NCI-H345 (cell line): Measurements from ENCODE around the gene MACC1.
"Not testable (repeated sequence)": the region's sequence is repeated elsewhere in the genome, so short reads cannot be mapped to it uniquely, and the experiment has no call there.

ENCODE experiments used
- DNase-seq: peaks from one replicate; lab custom pipeline; 2025; lab: John Stamatoyannopoulos, UW

The MACC1 gene

DNA sequence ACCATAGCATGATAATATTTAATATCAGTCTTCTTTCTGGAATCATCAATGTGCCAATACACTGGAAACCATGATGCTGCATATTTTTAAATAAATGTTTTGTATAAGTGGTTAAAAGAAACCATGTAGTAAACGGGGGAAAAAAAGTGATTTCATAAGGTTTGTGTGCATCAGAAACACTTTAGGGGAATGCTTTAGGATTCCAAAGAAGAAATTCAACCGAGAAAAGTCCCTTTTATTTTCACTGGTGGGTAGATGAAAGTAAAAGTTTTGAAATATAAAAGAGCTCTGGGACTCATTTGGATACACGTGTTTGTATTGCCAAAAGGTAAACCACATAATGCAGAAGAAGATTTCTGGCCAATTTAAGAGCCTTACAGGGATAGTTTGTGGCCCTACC lies 11.9 kb upstream of the MACC1 start:
- DNase-seq, result no peak

DNA sequence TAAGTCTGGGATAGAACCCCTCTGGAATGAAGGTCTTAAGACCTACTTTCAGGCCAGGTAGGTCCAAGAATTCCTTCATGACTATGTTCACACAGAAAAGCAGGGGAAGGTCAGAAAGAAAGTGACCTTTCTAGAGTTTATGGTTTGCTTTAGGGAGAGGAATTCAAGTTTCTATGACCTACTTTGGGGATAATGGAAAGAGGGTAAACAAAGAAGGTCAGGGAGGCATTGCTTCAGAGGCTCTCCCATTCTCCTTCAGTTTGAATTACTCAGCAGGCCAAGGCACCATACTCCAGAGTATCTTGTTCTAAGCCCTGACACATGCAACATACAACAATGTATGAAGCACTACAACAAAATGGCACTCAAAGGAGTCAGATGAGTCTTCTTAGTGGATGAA lies 11.5 kb upstream of the MACC1 start:
- DNase-seq, result no peak

- no peak for DNase-seq
Measured at GRCh38 chr7:20227291-20227795, 10.2 kb upstream of the MACC1 start.

- DNase-seq, result peak; percentile 50
Measured at GRCh38 chr7:20226860-20227259, 9.7 kb upstream of the MACC1 start.

DNA sequence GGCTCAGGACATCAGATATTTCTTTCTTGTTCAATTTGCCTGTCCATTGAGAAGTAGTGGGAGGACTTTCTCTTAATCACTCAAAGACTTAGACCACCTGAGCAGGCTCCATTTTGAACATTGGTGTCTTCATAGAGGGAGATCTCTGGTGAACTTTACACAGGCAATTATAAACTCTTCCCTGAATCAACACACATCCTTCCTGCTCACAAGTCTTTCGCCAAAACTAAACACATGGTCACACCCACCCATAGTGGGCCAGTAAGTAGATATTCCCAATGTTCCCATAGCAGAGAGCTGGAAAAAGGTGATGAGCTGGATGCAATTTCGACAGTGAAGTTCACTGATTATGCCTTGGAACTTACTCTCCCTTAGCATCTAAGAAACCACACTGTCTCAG lies 8.2 kb upstream of the MACC1 start:
- DNase-seq, result no peak

- DNase-seq, result no peak
Measured at GRCh38 chr7:20224025-20224424, 6.8 kb upstream of the MACC1 start.

DNA sequence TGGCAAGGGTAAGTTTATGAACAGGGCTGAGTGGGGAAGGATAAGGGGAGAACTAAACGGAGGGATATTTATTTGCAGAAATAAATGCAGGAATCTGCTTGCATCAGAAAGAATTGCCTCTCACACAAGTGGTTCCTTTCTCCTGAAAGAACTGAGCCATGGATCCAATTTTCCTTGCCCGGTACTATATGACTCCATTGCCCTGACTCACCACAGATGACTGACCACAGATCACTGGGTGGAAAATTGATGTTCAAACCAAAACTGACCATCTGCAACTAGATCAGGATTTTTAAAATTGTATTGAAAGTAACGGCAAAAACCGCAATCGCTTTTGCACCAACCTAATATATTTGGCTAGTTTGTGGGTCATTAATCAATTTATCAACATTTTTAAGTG lies 6.2 kb upstream of the MACC1 start:
- no peak for DNase-seq

DNA sequence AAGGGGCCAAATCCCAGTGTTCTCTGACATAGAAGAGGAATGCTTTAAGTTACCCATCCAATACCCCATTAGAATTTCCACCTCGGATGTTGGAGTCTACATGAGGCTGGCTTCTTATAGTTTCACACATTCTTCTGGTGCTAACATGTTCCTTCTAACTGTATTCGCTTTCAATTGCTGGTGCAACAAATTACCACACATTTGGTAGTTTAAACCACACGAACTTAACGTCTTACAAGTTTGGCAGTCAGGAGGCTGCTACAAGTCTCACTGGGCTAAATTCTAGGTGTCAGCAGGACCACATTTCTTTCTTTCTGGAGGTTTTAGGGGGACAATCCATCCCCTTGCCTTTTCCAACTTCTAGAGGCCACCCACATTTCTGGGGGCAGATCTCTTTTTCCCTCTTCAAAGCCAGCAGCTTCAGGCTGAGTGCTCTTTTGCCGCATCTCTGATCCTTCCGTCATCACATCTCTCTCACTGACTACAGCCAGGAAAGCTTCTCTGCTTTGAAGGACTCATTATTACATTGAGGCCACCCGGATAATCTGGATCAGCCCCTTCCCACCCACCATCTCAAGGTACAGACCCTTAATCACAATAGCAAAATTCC lies 5.1 kb upstream of the MACC1 start:
- DNase-seq, result no peak

DNA sequence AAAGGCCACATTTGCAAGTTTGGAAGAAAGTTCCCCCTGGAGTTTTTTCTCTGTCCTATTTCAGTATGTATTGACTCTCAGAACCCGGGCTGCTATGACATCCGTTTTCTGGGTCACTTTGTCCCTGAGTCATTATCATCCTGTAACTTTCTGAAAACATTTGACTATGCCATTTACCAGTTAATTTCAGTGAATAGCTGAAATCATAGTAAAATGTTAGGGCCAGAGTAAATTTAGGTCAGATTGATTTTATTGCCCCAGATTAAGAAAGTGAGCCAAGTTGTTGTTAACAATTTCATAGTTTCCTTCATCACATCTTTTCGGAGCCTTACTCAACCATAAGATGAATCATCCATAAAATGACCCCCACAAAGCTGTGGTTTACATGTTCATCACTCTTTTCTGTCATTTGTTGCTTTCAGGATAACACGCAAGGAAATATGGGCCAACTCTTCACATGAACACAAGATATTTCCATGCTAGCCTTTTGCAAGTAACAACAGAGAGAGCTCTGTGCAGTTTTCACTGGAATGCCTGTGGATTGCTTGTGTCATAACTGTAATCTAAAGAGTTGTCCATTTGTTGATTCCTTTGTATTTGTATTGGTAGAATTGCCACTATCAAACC lies 3.9 kb upstream of the MACC1 start:
- DNase-seq, result no peak

- DNase-seq, result no peak
Measured at GRCh38 chr7:20220293-20220761, 3.1 kb upstream of the MACC1 start.

GRCh38 chr7:20219446-20220292 lies 2.5 kb upstream of the MACC1 start:
- DNase-seq, result peak; percentile 91

DNA sequence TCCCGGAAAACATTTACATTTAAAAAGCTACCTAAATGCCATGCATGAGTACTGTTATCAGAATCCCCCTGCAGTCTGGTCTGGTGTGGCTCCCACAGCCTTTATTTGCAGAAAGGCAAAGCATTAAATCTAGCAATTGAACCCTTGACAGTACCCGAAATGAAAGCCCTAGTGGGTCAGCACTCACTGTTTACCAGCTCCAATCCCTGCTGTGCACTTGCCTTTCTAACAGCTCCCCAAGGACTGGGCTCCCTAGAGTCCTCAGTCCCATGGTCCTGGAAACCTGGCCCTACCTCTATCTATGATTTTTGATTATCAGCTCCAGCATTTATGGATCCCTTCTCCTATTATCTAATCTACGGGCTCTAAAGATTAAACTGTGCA lies 1.9 kb upstream of the MACC1 start:
- peak; percentile 49 for DNase-seq

DNA sequence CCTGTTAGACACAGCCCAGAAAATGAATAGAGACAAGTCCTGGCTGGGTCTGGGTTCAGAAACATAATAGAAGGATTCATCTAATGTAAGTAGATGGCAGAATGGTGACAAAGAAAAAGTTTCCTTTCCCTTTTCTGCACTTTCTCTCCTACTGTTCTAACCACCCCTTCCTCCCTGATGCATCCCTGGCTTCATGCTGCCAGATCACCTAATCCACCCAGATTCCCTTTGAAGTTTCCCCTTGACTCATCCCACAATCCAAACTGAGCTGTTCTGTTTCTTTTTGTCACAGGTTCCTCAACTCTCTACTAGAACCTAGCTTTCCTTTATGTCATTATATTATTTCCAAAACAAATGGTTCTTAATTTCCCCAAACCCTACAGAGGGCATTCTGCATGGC lies 1.1 kb upstream of the MACC1 start:
- DNase-seq, result no peak

- no peak for DNase-seq
Measured at GRCh38 chr7:20216406-20217036, 663 bp downstream of the MACC1 start.

- DNase-seq, result no peak
Measured at GRCh38 chr7:20214921-20215669, 2.1 kb downstream of the MACC1 start.

- no peak for DNase-seq
Measured at GRCh38 chr7:20214132-20214531, 3.1 kb downstream of the MACC1 start.

DNA sequence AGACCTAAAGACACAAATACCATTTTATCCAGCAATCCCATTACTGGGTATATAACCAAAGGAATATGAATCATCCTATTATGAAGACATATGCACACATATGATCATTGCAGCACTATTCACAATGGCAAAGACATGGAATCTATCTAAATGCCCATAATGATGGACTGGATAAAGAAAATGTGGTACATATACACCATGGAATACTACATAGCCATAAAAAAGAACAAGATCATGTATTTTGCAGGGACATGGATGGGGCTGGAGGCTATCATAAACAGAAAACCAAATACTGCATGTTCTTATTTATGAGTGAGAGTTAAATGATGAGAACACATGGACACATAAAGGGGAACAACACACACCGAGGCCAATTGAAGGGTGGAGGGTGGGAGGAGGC lies 3.8 kb downstream of the MACC1 start:
- no peak for DNase-seq

DNA sequence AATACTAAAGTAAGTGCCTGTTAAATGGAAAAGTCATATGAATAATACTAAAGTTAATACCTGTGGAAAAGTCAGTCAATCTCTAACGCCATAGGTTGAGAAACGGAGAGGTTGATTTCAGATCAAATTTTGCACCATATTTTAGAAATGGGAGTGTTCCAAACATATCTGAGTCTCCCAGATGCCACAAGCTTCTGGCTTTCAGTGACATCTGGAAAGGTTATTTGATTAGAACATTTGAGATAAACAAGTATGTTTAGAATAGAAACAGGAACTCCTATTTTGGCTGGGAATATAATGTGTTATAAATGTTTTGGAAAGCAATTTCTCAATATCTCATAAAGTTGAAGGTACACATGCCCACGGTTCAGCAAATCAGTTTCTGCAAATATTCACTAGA lies 5.8 kb downstream of the MACC1 start:
- DNase-seq, result no peak

DNA sequence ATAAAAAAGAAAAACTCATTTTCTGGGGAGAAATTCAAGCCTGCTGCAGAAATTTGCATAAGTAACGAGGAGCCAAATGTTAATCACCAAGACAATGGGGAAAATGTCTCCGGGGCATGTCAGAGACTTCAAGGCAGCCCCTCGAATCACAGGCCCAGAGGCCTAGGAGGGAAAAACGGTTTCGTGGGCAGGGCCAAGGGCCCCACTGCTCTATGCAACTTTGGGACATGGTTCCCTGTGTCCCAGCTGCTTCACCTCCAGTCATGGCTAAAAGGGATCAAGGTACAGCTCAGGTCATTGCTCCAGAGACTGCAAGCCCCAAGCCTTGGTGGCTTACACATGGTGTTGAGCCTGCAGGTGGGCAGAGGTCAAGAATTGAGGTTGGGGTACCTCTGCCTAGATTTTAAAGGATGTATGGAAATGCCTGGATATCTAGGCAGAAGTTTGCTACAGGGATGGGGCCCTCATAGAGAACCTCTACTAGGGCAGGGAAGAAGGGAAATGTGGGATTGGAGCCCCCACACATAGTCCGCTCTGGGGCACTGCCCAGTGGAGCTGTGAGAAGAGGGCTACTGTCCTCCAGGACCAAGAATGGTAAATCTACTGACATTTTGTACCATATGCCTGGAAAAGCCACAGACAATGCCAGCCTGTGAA lies 8.4 kb downstream of the MACC1 start:
- no peak for DNase-seq

DNA sequence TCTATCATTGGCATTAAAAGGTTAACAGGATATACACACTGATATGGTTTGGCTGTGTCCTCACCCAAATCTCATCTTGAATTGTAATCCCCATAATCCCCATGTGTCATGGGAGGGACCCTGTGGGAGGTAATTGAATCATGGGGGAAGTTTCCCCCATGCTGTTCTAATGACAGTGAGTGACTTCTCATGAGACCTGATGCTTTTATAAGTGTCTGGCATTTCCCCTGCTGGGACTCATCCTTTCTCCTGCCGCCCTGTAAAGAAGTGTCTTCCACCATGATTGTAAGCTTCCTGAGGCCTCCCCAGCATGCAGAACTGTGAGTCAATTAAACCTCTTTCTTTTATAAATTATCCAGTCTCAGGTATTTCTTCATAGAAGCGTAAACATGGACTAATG lies 9.4 kb downstream of the MACC1 start:
- not testable (repeated sequence) for DNase-seq
